Measurements from ENCODE around the gene ADAM12.

GRCh38 chr10:126061526-126061925 is 326.8 kb downstream of the ADAM12 start:
- TF ChIP-seq POLR2AphosphoS5 (IDR thresholded peaks at IDR 0.05; ENCODE audit: low read depth, low read length) (no peak), POLR2A (IDR thresholded peaks at IDR 0.05; ENCODE audit: low read depth, low read length) (no peak), PAX5 (IDR thresholded peaks at IDR 0.05; ENCODE audit: insufficient read depth, low read length, severe bottlenecking) (no peak), POU2F2 (IDR thresholded peaks at IDR 0.05; ENCODE audit: low read depth, low read length) (no peak)

Measured in GM12891 (cell line).